Inferior parietal cortex (tissue), 1 donor: ENCODE results near the gene E2F2.

Experiments used
- DNase-seq: peaks from one replicate; pipeline ENCODE4 v3.0.0-alpha.2; 2016; ENCODE audit errors: extremely low spot score

E2F2 gene

DNA sequence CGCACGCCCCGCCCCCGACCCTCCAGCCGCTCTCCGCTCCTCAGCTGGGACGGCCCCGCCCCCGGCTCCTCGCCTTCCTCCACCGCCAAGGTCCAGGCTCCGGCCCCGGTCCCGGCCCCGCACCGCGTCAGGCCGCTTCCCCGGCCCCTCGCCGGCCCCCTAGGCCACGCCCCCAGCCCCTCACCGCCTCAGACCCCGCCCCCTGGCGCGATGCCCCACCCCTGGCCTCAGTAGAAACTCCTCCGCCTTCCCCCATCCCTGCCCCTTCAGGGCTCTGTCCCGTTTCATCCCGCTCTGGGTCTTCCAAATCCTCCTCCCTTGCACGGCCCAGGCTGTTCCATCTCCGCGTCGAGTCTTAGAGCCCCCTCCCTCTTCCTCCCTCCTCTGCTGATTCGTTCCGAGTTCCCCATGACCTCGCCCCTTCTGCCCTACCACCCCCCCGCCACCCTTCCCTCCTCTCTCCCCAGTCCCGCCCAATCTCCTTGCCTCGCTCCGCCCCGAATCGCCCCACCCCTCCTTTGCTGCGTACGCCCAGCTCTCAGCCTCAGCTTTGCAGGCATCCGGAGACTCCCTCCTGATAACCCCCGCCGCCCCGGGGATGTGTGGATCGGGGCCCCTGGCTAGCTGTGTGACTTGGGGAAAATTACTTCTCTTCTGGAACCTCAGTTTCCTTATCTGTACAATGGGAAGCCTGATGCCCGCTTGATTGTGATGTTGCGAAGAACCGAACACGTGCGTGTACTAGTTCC lies 46.6 kb downstream of the E2F2 start:
- DNase-seq: peak; percentile 39

DNA sequence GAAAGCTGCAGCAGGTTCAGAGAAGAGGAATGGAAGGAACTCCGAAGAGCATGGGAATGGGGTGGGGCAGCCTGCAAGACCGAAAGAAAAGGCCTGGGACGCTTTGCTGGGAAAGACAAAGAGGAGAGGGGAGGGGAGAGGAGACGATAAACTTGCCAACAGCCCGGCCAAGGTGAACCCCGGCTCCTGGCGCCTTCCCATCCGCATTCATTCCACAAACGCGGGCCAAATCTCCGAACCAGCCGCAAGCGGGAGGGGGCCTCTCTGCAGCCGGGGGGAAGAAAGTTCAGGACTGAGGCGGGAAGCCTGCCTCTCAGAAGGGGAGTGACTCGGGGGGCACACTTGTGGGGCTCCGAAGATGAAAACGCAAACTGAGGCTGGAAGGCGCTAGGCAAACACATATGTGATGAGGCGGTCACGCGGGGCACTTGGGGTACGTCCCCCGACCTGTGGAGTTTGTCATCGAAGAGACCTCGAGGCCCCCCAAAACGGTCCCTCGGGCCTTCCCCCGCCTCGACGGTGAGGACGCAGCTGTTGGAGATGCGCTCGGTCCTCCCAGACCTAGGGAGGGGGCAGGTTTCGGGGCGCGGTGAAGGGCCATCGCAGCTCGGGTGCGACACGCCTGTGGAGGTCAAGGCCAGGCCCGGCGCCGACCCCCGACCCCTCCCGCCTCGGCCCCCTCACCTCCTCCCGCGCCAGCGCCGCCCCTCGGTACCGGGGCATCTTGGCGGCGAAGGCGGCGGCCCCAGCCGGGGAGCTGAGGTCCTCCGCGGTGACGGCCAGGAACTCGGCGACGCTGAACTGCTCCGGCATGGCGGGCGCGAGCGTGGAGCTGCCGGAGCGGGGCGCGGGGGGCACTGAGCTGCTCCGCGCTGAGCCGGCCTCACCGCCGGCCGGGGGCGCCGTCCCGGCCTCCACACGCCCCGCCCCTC lies 47.4 kb downstream of the E2F2 start, which contains the start of gene ASAP3:
ASAP3 (minus strand) TSS at position 859 of the 932 bp plus-strand sequence; CDS start at position 813, 46 bp downstream.
- no peak for DNase-seq

DNA sequence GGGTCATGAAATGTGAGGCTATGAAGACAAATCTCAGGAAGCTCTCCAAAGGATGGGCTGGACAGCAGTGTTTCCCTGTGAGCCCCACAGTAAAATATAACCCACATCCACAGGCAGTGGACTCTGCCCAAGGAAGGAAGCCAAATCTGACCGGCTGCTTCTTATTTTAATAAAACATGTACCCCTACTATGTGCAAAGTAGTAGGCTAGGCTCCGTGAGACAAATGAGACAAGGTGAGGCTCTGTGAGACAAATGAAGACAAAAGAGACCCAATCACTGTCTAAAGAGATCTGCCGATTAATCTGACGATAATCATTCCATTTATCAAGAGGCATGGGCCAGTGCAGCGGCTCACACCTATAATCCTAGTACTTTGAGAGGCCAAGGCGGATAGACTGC lies 49.1 kb downstream of the E2F2 start:
- DNase-seq: no peak

DNA sequence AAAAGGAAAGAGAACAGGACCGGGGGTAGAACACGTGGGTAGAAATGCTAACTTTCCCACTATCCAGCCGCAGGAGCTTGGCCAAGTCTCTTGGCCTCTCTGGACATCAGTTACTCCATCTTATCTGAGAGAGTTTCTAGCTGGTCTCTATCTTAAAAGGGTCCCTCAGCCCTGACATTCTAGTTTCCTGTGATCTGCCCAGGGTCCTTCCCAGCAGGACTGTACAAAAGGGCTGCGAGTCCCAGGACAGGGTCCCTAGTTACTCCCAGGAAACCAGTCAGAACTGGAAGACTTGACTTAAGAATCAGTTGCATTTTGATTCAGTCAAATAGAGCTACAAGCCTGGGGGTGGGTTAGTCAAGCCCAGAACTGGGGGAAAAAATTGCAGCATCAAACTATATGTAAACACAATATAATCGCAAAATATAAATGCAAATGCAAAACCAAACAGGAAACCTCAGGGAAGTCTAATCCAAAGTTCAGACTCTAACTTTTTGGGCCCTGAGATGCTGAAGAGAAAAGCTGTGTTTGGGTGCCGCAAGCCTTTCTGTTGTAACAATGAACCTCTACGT lies 49.9 kb downstream of the E2F2 start:
- DNase-seq: no peak

DNA sequence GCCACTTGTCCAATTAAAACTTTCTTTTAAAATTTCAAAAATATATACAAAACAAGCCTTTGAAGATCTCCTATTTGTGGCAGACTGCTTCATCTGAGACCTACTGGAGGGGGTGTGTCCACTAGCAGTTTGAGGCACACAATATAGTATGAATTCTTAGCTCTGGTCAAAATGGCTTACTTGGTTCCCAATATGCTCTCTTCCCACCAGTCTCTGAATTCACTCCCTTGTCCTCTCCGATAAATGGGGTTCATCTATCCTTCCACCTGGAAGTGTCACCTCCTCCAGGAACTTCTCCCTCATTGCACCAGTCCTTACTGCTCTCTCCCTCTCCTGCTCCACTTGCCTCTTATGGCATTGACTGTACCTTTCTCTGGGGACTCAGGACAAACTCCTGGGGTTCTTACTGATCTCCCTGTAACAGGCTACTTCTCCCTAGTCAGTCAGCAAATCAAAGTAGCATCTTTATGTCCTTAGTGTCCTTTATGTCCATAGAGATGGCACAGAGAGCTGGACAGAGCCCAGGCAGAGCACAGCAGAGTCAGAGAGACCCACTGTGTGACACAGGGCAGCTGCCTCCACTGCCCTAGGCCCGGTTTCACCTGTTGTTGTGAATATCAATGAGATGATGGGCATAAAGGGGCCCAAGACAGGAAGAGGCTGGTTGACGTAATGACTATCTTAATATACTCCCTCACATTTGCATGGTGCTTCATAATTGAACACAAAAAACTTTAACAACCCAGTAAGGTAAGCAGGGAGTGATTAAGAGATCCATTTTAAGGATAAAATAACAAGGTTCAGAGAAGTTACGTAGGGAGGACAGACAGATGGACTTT lies 50.6 kb downstream of the E2F2 start:
- DNase-seq: no peak

DNA sequence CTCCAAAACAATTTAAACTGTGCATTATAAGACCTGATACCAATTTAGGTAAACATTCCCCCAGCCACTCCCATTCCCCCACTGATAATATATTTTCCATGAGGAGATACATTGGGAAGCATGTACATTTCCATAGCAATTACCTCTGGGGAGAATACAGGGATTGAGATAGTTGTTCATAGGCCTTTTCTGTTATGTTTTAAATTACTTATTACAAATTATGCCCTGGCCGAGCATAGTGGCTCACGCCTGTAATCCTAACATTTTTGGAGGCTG lies 51.4 kb downstream of the E2F2 start:
- no peak for DNase-seq

DNA sequence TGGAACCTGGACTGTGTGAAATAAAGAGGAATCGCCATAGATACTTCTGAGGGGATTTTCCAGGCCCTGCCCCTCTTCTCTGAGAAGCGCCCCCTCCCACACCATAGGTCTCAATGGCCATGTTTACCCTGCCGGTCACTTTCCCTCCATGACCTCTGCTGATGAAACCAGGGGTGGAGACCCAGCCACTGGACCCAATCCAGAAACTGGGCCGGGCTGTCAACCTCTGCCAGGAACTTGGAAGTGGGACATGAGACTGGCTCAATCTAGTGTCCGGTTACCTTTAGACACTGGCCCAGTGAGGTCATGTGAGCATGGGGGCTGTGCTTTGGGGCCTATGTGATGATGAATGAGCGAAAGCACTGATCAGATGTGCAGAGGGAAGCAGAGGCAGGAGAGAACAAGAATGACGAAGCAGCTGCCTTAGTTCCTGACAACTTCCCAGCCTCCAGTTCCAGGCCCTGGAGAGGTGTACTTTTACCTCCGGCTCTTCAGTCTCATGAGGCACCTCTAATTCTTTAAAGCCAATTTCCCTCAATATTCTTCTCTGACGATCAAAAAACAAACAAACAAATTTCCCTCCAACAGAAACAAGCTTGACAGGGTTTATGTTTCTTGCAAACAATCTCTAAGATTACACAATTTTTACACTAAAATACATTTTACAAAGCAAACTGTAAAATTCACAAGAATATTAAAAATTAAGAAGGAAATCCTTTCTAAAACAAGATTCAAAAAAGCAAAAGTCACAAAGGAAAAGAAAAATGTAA lies 52.0 kb downstream of the E2F2 start:
- DNase-seq: peak; percentile 34

DNA sequence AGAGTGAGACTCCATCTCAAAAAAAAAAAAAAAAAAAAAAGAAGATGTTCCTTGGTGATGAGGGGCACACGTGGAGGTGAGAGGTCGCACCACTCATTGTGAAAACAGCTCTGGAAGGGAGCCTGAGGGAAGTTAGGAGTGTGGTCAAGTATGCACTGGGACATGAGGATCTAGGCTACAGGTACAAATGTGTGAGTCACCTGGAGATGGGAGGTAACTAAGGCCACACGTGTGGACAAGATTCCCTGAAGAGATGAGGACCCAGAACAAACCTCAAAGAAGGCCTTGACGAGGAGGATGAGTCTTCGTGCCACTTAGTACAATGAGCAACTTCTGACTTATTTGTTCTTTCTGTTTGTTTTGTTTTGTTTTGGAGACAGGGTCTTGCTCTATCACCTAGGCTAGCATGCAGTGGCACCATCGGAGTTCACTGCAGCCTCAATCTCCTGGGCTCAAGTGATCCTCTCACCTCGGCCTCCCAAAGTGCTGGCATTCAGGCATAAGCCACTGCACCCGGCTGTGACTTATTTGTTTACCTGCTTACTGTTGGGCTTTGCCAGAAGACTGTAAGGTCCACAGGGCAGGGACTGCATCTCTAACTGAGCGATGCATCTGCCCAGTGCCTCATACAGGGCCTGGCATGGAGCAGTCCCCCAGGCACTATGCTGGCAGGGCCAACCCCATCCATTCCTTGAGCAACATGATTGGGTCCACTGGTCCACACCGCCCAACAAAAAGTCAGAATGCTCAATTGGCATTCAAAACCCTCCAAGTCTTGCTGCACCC lies 53.5 kb downstream of the E2F2 start:
- no peak for DNase-seq

DNA sequence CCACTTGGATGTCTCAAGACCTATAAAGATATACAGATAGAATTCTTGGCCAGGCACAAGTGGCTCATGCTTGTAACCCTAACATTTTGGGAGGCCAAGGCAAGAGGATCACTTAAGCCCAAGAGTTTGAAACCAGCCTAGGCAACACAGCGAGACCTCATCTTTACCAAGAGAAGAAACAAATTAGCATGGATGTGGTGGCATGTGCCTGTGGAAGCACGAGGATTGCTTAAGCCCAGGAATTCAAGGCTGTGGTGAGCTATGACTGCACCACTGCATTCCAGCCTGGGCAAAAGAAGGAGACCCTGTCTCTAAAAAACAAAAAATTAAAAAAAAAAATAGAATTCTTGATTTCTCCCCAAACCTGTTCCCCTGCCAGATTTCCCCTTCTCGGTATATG lies 55.4 kb downstream of the E2F2 start:
- DNase-seq: no peak

DNA sequence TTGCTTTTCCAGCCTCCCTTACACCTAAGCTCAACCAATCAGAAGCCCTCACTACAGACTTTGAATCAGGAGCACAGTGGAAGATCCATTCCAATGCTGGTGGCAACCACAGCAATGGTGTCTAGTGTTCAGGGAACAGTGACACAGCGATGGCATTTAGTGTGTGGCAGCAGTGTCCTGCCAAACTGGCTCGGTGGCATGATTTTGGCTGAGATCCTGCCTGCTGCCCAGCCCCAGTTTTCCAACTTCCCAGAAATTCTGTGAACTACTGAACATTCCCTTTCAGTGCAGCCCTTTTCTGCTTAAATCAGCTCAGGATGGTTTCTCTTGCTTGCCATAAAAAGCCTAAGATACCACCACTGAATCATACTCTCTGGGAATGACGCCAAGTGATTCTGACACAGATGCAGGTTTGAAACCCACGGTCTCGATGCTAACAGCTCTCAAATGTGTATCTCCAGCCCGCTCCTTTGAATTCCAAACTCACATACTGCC lies 55.9 kb downstream of the E2F2 start:
- peak; percentile 65 for DNase-seq

DNA sequence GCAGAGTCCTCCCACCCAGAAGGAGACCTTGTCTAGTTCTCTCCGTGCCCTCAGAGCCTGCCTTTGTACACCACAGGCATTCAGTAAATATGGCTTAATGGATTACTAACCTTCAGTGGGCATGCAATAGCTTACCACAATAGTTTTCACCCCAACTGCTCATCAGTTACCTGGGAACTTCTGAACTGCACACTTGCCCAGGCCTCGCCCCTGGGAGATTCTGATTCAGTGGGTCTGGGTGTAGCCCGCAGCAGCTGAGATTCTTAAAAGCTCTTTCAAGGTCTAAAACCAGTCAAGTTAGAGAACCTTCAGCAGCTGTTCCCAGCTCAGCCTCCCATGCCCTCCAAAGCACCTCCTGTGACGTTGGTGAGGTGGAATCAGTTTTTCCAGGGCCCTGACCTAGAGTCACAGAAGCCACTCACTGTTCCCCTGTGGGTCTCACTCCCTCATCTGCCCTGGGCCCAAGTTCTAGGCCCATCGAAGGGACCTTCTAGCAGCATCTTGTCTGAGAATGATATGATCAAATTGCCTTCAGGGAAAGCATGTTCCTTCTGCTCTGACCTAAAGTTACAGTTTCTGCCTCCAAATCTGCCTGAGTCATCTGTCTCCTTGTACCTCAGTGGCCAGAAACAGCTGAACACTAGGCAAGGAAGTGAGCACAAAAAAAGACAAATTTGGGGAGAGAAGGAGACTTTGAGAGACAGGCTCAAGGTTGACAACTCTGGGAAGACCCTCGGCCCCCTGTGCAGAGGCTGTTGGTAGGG lies 57.8 kb downstream of the E2F2 start:
- no peak for DNase-seq

DNA sequence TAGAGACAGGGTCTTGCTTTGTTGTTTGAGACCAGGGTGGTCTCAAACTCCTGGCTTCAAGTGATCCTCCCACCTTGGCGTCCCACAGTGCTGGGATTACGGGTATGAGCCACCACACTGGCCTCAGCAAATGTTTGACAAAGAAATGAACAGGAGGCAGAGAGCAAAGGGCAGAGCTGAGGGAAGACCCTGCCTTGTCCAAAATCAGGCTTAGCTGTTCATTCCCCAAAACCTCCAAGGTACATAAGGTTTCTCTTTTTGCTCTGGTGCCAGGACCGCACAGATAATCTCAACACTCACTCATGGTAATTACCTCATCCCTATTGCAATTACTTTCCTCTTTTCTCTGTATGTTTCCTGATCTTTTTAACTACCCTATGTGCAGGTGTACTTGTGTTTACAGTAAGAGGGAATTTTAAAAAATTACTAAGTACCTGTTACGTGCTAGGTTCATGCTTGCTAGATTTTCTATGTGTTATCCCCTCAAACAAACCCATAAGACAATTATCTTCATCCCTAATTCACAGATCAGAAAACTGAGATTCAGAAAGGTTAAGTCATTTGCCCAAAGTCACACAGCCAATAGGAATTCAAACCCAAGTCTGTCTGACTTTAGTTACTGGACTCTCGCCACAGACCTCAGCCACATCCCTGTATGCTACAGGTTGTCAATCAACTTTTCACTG lies 58.5 kb downstream of the E2F2 start:
- DNase-seq: no peak

DNA sequence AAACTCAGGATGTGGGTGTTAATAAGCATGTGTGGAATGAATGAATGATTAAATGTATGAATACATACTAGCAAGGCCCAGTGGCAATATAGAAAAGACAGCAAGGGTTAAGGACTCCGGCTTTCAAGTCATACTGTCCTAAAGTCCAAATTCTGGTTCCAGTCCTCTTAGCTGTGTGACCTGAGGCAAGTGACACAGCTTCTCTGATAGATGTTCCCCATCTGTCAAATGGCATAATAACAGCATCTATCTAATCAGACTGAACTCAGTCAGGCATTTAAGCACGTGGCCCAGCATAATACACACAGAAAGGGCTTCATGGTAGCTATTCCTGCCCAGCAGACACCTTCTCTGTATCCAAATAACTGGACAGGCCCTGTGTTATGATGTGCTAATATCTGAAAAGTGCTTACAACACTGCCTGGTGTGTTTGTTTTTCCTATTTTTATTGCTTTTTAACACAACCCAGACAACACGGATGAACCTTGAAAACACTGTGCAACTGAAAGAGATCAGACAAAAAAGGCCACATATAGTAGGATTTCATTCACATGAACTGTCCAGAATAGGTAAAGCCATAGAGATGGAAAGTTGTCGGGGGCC lies 59.5 kb downstream of the E2F2 start:
- no peak for DNase-seq

DNA sequence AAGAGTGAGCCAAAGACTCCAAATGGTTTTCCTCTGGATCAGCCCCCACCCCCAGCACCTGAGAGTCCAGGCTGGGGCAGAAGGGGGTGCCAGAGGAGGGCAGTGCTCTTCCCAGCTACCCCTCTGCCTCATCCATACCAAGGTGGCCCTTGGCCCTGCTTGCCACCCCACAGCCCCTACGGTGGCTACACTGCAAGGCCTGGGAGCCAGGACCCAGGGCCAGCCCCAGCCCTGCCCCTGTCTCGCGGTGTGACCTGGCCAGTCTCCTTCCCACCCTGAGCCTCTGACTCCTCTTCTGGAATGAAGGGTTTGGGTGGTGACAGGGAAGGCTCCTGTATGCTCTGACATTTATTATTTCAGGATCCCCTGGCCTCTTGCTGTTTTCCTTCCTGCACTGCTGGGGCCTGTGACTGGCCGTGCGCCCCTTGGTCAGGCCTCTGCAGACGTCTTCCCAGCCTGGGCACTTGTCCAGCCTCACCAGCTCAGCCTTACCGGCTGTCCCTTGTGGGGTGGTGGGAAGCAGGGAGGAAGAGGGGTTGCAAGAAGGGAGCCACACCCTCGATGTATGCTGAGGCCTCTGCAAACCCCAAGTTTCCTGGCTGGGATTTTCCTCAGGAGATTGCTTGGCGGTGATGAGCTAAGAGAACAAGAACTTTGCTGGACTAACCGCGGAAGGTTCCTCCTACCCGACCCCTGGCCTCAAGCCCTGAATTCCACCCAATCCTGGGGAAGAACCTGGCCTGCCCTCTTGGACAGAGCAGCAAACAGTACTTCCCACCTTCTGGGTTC lies 60.6 kb downstream of the E2F2 start:
- DNase-seq: no peak

DNA sequence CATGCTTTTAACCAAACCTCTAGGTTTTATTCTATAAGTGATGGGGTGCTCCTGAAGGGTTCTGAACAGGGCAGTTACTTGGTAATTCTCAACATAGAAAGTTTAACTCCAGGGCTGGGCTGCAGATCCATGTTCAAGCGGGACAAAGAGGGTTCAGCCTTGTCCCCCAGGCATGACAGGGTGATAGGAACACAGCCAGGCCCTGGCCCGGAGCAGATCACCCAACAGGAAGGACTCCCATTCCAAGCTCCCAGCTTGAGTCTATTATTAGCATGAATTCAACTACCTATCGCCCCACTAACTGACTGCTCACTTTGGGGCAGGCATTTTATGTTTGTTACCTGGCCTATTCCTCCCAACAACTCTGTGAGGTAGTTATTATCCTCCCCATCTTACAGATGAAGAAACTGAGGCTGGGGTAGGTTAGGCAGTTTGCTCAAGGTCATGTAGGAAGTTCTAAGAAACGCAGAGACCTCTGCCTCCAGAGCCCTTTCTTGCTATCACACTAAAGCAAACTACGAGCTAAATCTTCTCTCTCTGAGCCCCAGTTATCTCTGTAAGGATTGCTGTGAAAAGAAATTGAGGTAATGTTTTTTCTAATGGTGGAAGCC lies 61.6 kb downstream of the E2F2 start:
- no peak for DNase-seq

DNA sequence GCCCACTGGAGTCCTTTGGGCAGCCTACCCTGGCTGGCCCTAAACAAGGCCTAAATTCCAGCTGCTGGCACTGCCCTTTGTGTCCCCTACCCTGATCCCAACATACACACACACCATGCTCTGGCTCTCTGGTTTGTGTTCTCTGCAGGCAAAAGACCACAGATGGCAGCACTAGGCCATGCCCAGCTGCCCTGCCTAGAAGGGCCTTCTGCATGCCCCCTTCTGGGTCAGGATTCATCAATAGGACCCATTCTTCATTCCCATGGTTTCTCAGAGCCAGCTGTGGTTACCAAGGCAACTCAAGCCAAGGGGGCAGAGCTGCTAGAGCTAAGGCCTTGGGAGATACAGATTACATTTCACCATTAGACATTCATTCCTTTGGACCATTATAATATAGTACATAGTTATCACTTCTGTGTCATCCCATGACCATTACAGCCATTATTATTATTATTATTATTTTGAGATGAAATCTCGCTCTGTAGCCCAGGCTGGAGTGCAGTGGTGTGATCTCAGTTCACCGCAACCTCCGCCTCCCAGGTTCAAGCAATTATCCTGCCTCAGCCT lies 64.5 kb downstream of the E2F2 start:
- peak; percentile 61 for DNase-seq

DNA sequence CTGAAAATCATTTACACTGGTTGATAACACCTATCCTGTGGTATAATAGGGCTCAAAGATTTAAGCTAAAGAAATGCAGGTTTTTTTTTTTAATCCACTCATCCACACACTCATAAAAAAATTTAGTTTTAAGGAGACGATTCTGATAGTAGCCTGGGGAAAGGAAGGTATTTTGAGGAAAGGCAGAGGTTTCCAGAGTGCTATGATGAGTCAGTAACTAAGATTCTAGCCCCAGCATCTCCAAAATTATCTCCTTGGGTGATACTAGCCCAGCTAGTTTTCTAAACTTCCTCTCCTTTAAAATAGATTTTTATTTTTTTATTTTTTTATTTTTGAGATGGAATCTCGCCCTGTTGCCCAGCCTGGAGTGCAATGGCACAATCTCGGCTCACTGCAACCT lies 67.7 kb downstream of the E2F2 start:
- DNase-seq: no peak
